Spleen (tissue), 11 donors: ENCODE results near the gene PRSS56. TPM values are rescaled to one million over a fixed set of nuclear protein-coding genes. Genes with fewer than 3 reads are reported as not detected.

ENCODE experiments used
- DNase-seq: peaks from one replicate; pipeline ENCODE4 v3.0.0-alpha.2; 2020
- H3K27ac ChIP-seq, 8 donors: fragments of 200-600 bp; sonication (generic) in 7 of 8; 1 replicate in 4 of 8; 2 replicates in 4 of 8; pipeline versions ENCODE4 v1.5.0 to v1.8.0; 2016 to 2021; ENCODE audit warnings: inconsistent platforms in 4 of 8, mild to moderate bottlenecking in 4 of 8, moderate library complexity in 1 of 8
- H3K27me3 ChIP-seq, 7 donors: fragments of 200-600 bp; sonication (generic) in 6 of 7; replicated peaks in 1 of 7; 1 replicate in 4 of 7; 2 replicates in 3 of 7; pipeline versions ENCODE4 v1.5.0 to v1.8.0; 2016 to 2021; ENCODE audit warnings: inconsistent platforms in 3 of 7, mild to moderate bottlenecking in 1 of 7
- H3K36me3 ChIP-seq, 6 donors: fragments of 200-600 bp; sonication (generic) in 5 of 6; 1 replicate in 4 of 6; 2 replicates in 2 of 6; pipeline versions ENCODE4 v1.5.0 to v1.8.0; 2016 to 2021; ENCODE audit warnings: inconsistent platforms in 2 of 6
- H3K4me1 ChIP-seq, 6 donors: fragments of 200-600 bp; sonication (generic) in 5 of 6; 1 replicate in 3 of 6; 2 replicates in 3 of 6; pipeline versions ENCODE4 v1.5.0 to v1.8.0; 2016 to 2021; ENCODE audit warnings: inconsistent platforms in 3 of 6
- H3K4me3 ChIP-seq, 8 donors: fragments of 200-600 bp; sonication (generic) in 7 of 8; 1 replicate in 4 of 8; 2 replicates in 4 of 8; pipeline versions ENCODE4 v1.5.0 to v1.8.0; 2016 to 2021; ENCODE audit warnings: inconsistent platforms in 4 of 8, mild to moderate bottlenecking in 4 of 8, moderate library complexity in 2 of 8
- H3K9me3 ChIP-seq, 8 donors: fragments of 200-600 bp; sonication (generic) in 7 of 8; 1 replicate in 4 of 8; 2 replicates in 4 of 8; pipeline versions ENCODE4 v1.5.0 to v1.8.0; 2016 to 2021; ENCODE audit warnings: inconsistent platforms in 4 of 8
- POLR2A ChIP-seq, 3 donors: fragments of 450-650 bp; IDR thresholded peaks; one replicate each; pipeline ENCODE4 v1.5.1; 2017; ENCODE audit warnings: antibody characterized with exemption in 3 of 3, mild to moderate bottlenecking in 1 of 3
- POLR2AphosphoS5 ChIP-seq, 3 donors: sonication (generic); formaldehyde crosslinking; IDR thresholded peaks; one replicate each; pipeline ENCODE4 v1.5.1; 2017; ENCODE audit warnings: antibody characterized with exemption in 3 of 3
- WGBS, 5 donors: extraction: QIAGEN DNeasy Blood & Tissue Kit in 3 of 5; methylation state at CpG; one replicate each; pipeline versions ENCODE4 v1.1.5 to v1.1.7; 2013 to 2018; 5-methylcytosine and 5-hydroxymethylcytosine counted together
- intact Hi-C: fragments of 100-400 bp; cut with DNase I; formaldehyde crosslinking; loops from one replicate; pipeline ENCODE4 v1.15.0; 2023; ENCODE audit warnings: low total_unique reads
- polyA plus RNA-seq, 3 donors: library from polyadenylated mRNA; stranded (reverse); fragments of 200-250 nt; gene quantifications; one replicate each; pipeline ENCODE4 v1.2.1, GENCODE V29; 2013
- total RNA-seq, 7 donors: library from RNA; depleted of rRNA in 3 of 7; stranded (reverse); fragments of >200 nt in 3 of 7; fragmentation: NEBNext Ultra II Directional in 4 of 7; extraction: Animal tissue kit (Norgen Biotek cat#: 25700) in 4 of 7; gene quantifications; one replicate each; pipeline versions ENCODE4 v1.1.0 to v1.2.1, GENCODE V29; 2016 to 2021
- TF ChIP-seq, protein P1 (sequence below), 11 experiments: fragments of 200-600 bp in 7 of 11; fragments of 450-650 bp in 4 of 11; sonication (generic) in 4 of 11; IDR thresholded peaks in 8 of 11; conservative IDR thresholded peaks in 3 of 11; 1 replicate in 7 of 11; 2 replicates in 4 of 11; pipeline versions ENCODE4 v1.4.0 to v1.8.0; 2016 to 2021; ENCODE audit warnings: antibody characterized with exemption in 11 of 11, inconsistent platforms in 4 of 11, mild to moderate bottlenecking in 1 of 11
- donor health status: healthy with polysubstance abuse.
- donor health status: DM: no; HTN: no; CAD: no; lungs with moderate emphysema.
- donor health status: DM: no; HTN: no; CAD: no.
- donor health status: Bipolar disorder and iron deficiency.
- donor health status: healthy.
- donor health status: DM: no; HTN: no; CAD: no.
- donor health status: DM: yes; HTN: yes; CAD: no.

PRSS56 gene
- total and polyA plus RNA-seq, 10 donors: 0.04 to 0.13 TPM; not detected in 8

DNA sequence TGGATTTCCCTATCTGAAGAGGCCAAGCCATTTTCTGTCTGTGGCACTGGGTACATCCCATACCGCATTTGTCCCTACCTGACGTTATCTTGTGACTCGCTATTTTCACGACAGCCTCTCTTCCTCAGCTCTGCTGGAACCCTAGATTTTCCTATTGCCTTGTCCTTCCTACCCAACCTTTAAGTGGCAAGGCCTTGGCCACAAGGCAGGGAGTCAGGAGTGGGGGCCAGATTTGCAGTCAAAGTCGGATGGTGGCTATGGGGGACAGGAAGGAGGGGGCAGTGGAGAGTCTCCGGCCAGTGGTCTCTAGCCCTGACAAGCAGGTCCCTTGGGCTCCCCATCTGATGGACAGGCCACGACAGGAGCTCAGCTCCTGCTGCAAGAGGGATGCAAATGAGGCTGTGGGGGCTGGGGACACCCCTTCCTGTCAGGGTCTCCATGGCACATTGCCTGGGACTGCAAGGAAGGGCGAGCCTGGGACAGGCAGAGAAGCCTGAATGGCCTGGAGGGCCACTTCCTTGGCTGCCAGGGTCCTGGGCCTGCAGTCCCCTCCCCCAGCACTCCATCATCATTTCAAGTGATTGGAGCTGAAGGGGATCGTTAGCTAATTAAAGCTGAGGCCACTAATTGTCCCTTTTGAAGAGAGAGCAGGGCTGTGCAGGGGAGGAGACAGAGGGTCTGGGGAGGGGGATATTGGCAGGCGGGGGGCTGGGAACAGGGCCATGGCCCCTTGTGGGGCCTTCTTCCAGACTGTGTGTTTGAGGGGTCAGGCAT, 26.3 kb upstream of the PRSS56 start:
- TF ChIP-seq, protein P1, sequence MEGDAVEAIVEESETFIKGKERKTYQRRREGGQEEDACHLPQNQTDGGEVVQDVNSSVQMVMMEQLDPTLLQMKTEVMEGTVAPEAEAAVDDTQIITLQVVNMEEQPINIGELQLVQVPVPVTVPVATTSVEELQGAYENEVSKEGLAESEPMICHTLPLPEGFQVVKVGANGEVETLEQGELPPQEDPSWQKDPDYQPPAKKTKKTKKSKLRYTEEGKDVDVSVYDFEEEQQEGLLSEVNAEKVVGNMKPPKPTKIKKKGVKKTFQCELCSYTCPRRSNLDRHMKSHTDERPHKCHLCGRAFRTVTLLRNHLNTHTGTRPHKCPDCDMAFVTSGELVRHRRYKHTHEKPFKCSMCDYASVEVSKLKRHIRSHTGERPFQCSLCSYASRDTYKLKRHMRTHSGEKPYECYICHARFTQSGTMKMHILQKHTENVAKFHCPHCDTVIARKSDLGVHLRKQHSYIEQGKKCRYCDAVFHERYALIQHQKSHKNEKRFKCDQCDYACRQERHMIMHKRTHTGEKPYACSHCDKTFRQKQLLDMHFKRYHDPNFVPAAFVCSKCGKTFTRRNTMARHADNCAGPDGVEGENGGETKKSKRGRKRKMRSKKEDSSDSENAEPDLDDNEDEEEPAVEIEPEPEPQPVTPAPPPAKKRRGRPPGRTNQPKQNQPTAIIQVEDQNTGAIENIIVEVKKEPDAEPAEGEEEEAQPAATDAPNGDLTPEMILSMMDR (IDR thresholded peaks at IDR 0.05 in 8 of 11, conservative IDR thresholded peaks at IDR 0.05 in 3 of 11): no peak
- TF ChIP-seq POLR2AphosphoS5 (IDR thresholded peaks at IDR 0.05) (no peak), POLR2A (IDR thresholded peaks at IDR 0.05) (no peak)
- intact Hi-C loops: no loop called here
- H3K4me3 ChIP-seq: no peak overlapping the region
- no peaks in the 10 kb centered on the region for H3K36me3 ChIP-seq
- no peaks in the 10 kb centered on the region for H3K9me3 ChIP-seq
- no peaks in the 10 kb centered on the region for H3K4me1 ChIP-seq
- H3K27me3 ChIP-seq: peaks cover 0 to 41% (median 4%) of the 10 kb centered on the region in 7 donors
- 60 to 87% (median 74%) methylated on average over 10 of the region's 10 CpGs for WGBS, 5 donors
- H3K27ac ChIP-seq: no peak overlapping the region
- peak; percentile 49 for DNase-seq

DNA sequence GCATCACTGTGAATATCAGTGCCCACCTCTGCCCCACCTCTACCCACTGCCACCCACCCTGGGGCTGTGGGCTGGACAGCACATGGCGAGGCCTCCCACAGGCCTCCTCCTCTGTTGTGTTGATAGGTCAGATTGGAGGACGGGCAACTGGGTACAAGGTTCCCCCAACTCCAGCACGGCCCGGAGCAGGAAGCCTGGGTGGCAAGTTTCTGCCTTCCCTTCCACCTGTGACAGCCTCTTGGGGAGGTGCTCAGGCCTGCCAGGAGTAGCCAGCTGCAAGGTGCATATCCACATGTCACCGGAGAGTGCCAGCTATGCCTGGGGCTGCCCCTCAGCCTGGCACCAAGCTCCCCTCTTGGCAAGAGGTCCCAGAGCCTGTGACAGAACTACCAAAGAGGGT, 25.6 kb upstream of the PRSS56 start:
- H3K36me3 ChIP-seq: no peaks in the 10 kb centered on the region
- no peak overlapping the region for H3K27ac ChIP-seq
- no peak for DNase-seq
- intact Hi-C loops: no loop called here
- TF ChIP-seq POLR2A (IDR thresholded peaks at IDR 0.05) (no peak), POLR2AphosphoS5 (IDR thresholded peaks at IDR 0.05) (no peak)
- TF ChIP-seq, protein P1 (IDR thresholded peaks at IDR 0.05 in 8 of 11, conservative IDR thresholded peaks at IDR 0.05 in 3 of 11): no peak
- WGBS, 5 donors: 79 to 97% (median 88%) methylated on average over 5 of the region's 5 CpGs
- no peaks in the 10 kb centered on the region for H3K9me3 ChIP-seq
- peaks cover 0 to 41% (median 0%) of the 10 kb centered on the region in 7 donors for H3K27me3 ChIP-seq
- H3K4me1 ChIP-seq: no peaks in the 10 kb centered on the region
- no peak overlapping the region for H3K4me3 ChIP-seq

DNA sequence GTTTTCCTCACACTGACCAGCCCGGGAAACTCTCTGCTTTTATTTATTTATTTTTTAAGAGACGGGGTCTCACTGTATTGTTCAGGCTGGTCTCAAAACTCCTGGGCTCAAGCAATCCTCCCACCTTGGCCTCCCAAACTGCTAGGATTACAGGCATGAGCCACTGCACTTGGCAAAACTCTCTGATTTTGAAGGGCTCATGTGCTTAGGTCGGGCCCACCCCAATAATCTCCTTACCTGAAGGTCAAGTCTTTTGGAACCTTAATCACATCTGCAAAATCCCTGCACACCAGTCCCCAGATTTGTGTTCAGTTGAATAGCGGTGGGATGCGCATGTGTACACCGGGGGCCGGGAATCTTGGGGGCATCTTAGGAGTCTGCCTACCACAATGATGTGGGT, 24.9 kb upstream of the PRSS56 start:
- H3K4me3 ChIP-seq: no peak overlapping the region
- 83 to 94% (median 89%) methylated on average over 7 of the region's 7 CpGs for WGBS, 5 donors
- H3K36me3 ChIP-seq: no peaks in the 10 kb centered on the region
- H3K27ac ChIP-seq: no peak overlapping the region
- no peak for DNase-seq
- H3K9me3 ChIP-seq: no peaks in the 10 kb centered on the region
- H3K4me1 ChIP-seq: no peaks in the 10 kb centered on the region
- H3K27me3 ChIP-seq: peaks cover 0 to 41% (median 0%) of the 10 kb centered on the region in 7 donors
- intact Hi-C loops: no loop called here
- TF ChIP-seq POLR2A (IDR thresholded peaks at IDR 0.05) (no peak), POLR2AphosphoS5 (IDR thresholded peaks at IDR 0.05) (no peak)
- TF ChIP-seq, protein P1 (IDR thresholded peaks at IDR 0.05 in 8 of 11, conservative IDR thresholded peaks at IDR 0.05 in 3 of 11): no peak

DNA sequence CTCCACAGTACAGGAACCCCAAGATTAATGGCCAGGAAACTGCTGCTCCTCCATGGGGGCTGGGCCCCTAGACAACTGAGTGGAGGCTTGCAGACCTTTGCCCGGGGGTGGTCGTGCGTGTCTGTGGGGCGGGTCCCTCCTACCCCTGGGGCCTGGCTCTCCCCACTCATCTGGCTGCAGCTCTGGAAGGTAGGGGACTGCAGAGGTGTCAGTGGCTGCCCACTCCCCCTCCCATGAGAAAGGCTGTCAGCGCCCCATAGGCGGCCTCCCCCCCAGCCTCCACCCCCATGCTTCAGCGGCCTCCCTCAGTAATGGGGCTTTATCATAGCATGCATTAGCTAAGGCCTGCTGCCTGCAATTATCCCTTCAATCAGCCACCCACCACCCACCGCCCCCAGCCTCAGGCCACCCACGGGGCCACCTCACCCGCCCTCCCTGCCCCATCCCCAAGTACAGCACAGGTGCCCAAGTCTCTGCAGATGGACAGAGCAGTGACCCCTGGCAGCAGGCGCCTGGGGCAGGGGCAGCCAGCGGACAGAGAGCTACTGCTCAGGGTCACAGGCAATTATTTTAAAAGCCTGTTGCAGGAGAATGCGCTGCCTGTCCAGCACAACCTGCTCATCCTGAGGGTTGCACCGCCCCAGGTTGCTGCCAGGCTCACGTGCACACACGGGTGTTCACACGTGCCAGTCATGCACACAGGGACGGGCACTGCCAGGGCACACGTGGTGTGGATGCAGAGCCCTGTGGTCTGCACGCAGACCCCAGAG, 23.5 kb upstream of the PRSS56 start:
- intact Hi-C loops: no loop called here
- no peak for DNase-seq
- no peak overlapping the region for H3K27ac ChIP-seq
- peaks cover 0 to 10% (median 4%) of the 10 kb centered on the region in 6 donors for H3K4me1 ChIP-seq
- no peaks in the 10 kb centered on the region for H3K36me3 ChIP-seq
- H3K9me3 ChIP-seq: no peaks in the 10 kb centered on the region
- WGBS, 5 donors: 74 to 95% (median 82%) methylated on average over 3 to 20 of the region's 20 CpGs
- peaks cover 0 to 42% (median 0%) of the 10 kb centered on the region in 7 donors for H3K27me3 ChIP-seq
- TF ChIP-seq POLR2A (IDR thresholded peaks at IDR 0.05): no peak
- TF ChIP-seq POLR2AphosphoS5 (IDR thresholded peaks at IDR 0.05): no peak
- TF ChIP-seq, protein P1 (IDR thresholded peaks at IDR 0.05 in 8 of 11, conservative IDR thresholded peaks at IDR 0.05 in 3 of 11): no peak
- no peak overlapping the region for H3K4me3 ChIP-seq
